ENCODE data around the gene RNF223.
"Not testable (repeated sequence)": the region's sequence is repeated elsewhere in the genome, so short reads cannot be mapped to it uniquely, and the experiment has no call there.

RNF223 gene

DNA sequence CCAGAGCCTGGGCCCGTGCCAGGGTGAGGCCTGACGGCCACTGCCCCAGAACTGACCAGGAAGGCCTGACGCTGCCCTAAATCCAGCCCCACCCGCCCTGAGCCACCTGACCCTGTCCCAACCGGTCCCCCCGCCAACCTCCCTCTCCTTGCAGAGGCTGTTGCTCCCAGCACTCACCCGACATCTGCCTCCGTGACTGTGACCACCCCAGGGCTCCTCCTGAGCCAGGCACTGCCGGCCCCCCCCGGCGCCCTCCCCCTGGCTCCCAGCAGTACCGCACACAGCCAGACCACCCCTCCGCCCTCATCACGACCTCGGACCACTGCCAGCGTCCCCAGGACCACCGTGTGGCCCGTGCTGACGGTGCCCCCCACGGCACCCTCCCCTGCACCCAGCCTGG lies 27.9 kb downstream of the RNF223 start:
- DNase-seq (ENCODE audit: low read depth in 2 of 2), result no peak

DNA sequence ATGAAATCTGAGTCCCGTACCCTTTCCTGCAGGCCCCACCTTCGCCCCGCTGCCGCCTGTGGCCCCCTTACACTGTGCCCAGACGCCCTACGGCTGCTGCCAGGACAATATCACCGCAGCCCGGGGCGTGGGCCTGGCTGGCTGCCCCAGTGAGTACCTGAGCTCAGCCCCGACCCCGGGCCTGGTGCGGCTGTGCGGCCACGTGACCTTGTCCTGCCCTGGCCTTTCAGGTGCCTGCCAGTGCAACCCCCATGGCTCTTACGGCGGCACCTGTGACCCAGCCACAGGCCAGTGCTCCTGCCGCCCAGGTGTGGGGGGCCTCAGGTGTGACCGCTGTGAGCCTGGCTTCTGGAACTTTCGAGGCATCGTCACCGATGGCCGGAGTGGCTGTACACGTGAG lies 29.0 kb downstream of the RNF223 start:
- no peak for DNase-seq (ENCODE audit: low read depth in 2 of 2)

DNA sequence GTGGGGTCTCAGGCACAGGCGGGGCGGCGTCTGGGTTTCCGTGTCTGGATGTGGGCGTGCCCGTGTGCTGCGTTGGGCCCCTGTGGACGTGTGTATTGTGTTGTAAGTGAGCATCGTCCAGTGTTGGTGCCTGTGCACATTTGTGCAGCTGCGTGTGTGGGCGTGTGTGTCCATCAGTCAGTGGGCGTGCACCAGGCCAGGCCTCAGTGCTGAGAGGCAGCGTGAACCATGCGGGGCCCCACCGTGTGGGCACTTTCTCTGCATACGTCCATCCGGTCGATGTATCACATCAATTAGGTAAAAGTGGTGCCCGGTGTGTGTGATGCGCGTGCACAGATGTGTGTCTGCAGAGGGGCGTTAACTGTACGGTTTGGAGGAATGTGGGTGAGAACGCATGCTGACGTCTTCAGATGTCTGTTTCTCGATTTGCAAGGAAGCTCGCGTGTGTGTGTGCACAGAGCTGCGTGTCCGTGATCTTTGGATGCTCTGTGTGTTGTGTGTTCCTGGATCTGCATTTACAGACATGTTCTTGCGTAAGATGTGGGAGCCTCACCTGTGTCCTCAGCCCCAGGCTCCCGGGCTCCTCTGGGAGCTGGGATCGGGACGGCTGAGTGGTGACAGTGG lies 29.5 kb downstream of the RNF223 start:
- DNase-seq (ENCODE audit: low read depth in 2 of 2), result no peak

DNA sequence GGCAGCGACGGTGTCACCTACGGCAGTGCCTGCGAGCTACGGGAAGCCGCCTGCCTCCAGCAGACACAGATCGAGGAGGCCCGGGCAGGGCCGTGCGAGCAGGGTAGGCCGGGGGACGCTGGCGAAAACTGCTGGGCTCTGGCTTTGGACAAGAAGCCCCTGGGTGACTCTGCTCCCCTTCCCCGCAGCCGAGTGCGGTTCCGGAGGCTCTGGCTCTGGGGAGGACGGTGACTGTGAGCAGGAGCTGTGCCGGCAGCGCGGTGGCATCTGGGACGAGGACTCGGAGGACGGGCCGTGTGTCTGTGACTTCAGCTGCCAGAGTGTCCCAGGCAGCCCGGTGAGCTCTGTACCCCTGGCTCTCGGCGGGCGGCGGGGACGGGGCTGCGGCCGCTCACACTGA lies 30.2 kb downstream of the RNF223 start:
- no peak for DNase-seq (ENCODE audit: low read depth in 2 of 2)

DNA sequence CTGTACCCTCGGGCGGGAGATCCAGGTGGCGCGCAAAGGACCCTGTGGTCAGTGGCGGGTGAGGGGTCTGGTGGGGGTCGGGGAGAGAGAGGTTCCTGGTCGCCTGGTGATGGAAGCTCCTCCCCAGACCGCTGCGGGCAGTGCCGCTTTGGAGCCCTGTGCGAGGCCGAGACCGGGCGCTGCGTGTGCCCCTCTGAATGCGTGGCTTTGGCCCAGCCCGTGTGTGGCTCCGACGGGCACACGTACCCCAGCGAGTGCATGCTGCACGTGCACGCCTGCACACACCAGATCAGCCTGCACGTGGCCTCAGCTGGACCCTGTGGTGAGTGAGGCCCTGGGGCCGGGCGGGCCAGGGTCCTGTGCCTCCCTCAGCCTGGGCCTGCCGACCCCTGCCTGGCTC lies 30.7 kb downstream of the RNF223 start:
- DNase-seq (ENCODE audit: low read depth in 2 of 2), result no peak

DNA sequence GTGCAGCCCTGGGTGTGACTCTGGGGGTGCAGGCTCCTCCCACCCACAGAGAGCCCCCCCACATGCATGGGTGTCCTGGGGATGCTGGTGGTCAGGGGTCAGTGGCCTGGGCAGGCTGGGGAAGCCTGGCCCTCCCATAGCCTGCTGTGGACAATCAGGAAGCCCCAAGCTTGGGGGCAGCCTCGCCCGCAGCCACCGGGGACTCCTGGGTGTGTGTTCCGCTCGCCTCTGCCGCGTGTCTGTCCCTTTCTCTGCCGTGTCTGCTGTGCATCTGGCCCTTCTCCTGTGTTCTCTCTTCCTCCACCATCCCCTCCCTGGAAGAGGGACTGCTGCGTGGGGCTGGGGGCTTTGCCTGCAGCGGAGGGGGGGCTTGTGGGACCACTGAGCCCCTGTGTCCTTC lies 31.3 kb downstream of the RNF223 start:
- no peak for DNase-seq (ENCODE audit: low read depth in 2 of 2)

DNA sequence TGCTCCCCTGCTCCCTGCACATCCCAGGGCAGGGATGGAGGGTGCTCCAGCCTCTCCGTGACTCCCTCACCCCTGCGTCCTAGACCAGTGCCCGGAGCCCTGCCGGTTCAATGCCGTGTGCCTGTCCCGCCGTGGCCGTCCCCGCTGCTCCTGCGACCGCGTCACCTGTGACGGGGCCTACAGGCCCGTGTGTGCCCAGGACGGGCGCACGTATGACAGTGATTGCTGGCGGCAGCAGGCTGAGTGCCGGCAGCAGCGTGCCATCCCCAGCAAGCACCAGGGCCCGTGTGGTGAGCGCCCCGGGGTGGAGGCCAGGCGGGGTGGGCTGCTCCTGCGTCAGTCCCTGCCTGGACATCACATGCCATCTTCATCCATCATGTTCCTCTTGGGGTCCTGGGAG lies 32.2 kb downstream of the RNF223 start:
- no peak for DNase-seq (ENCODE audit: low read depth in 2 of 2)

DNA sequence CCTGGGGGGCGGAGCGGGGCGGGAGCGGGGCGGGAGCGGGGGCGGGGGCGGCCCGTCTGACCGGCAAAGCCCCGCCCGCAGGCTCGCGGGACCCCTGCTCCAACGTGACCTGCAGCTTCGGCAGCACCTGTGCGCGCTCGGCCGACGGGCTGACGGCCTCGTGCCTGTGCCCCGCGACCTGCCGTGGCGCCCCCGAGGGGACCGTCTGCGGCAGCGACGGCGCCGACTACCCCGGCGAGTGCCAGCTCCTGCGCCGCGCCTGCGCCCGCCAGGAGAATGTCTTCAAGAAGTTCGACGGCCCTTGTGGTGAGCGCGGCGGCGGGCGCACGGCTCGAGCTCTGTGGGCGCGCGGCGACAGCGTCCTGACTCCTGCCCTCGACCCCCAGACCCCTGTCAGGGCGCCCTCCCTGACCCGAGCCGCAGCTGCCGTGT lies 33.0 kb downstream of the RNF223 start:
- no peak for DNase-seq (ENCODE audit: low read depth in 2 of 2)

DNA sequence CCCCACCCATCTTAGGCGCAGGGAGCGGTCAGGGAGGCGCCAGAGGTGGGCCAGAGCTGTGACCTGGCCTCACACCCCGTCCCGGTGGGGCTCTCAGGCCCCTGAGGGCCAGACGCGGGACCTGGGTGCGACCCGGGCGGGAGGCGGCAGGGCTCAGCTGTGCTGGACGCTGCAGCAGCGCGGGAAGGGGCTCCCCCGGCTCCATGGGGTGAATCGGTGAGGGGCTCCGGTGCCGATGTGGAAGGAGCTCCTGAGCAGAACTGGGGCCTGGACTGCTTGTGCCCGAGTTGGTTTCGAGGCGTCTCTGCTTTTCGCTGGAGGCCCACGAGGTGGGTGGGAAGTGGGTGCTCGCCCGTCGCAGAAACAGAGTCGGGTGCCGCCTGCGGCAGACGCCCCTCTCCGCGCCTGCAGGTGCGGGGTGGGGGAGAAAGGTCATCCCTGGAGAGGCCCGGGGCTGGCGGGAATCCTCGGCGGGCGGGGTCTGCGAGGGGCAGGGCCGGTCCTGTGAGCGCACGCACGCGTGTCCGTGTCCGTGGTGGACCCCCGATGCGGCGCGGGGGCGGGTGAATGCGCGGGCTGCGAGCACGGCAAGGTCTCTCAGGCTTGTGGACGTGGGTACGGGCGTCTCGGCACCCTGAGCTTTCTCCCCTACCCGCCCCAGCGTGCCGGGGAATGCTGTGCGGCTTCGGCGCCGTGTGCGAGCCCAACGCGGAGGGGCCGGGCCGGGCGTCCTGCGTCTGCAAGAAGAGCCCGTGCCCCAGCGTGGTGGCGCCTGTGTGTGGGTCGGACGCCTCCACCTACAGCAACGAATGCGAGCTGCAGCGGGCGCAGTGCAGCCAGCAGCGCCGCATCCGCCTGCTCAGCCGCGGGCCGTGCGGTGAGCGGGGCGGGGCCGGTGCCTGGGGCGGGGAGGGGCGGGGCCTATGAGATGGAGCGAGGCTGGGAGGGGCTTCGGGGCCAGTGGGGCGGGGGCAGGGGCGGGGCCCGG lies 33.8 kb downstream of the RNF223 start:
- peak; percentile 66 to 73 for DNase-seq (ENCODE audit: low read depth in 2 of 2)

DNA sequence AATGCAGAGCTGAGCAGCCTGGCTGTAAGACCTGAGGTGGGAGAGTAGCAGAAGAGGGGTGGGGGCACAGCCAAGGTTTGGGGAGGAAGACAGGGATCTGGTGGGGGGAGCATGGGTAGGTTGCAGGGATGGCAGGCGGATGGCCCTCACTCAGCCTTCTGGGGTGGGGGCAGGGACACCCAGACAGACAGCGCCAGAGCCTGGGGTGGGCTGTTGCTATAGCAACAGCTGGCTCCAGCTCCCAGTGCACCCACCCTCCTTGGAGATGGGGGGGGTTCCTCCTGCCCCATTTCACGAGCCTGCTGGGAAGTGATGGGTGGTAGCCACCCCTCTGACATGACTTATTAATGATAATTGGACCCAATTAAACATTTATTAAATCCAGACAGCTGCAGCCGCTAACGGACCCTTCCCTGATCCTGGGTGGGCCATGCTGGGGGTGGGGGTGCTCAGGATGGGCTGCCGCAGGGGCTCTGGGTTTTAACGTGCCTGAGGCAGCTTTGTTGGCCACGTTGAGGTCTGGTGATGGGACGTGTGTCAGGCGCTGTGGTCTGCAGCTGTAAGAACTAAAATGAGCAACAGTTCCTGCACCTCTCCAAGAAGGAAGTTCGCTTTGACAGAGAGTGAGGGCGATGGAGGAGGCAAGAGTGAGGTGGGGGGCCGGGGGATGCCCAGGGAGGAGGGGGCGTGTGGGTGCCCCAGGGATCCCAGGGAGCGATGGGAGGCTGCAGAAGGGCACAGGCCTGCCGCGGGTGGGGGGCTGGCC lies 34.8 kb downstream of the RNF223 start:
- DNase-seq (ENCODE audit: low read depth in 2 of 2), result no peak

DNA sequence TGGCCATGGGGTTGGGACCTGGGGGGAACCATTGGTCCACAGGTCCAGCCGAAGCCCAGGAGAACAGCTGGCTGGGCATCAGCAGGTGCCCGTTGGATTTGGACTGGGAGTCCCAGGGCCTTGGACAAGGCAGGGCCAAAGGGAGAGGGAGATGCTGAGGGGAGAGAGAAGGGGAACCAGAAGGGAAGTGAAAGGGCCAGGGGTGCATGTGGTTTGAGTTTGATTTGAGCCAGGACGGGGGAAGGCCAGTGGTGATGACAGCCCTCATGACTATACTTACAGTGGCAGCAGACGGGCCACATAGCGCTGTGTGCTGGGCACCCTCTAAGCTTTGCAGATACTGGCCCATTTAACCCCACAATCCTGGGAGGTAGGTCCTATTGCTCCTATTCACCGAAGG lies 35.4 kb downstream of the RNF223 start:
- DNase-seq (ENCODE audit: low read depth in 2 of 2), result no peak

DNA sequence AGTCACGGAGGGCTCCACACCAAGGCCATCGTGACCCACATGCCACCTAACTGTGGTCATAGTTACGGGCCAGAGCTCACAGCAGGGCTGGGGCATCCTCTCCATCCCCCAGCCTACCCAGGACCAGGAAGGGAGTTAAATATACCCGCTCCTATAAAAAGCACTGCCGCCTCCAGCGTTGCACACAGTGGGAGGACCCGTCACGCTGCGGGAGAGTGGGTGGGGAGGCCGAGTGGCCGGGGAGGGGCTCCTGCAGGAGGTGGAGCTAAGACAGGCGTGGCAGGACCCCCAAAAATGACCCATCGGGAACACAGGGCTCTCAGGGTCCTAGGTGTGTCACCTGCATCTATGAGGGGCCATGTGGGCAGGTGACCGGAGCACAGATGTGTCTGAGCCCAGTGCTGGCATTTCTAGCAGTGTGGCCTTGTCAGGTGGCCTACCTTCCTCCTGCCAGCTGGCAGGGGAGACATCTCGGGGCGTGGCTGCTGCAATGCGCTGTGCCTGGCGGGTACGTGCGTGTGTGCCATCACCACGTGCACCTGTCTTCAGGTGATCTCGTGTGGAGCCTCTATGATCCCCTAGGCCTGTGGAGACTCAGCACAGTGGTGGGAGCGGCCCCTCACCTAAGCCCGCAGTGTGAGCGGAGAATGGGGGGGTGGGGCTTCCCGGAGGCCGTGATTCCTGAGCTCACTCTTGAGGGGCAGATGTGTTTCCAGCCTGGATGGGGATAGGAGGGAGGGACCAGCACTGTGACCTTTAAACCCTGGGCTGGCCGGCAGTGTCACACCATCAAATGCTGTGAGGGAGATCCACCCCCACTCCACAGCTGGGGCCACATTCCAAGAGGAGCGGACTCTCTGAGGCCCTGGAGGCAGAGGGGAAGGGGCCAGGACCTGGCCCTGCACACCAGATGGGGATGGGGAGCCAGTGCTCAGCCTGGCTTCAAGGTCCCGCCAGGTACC lies 36.5 kb downstream of the RNF223 start:
- no peak for DNase-seq (ENCODE audit: low read depth in 2 of 2)

DNA sequence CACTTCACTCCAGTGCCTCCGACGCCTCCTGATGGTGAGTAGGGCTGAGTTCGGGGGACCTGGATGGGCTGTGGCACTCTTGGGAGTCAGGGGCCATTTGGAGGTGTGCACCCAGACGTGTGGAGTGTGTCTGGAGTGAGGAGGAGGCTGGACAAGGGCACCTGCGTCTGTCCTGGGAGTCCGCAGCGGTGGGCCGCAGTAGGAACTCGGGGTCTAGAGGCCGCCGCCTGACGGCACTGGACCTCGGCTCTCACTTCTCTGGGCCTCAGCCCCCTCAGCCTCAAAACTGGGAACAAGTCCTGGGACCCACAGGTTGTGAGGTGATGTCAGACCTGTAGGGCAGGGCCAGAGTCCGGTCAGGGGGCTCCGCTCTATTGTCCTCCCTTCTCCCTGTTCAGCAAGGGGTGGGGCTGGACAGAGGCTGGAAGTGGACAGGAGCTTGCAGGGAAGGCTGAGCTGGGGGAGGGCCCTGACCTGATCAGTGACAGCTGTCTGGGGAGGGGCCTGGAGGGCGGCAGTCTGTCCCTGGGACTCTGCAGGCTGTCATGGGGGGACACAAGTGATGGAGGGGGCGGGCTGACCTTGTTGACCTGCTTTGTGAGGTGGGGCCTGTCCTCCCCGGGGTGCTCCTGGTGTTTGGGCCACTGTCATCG lies 38.7 kb downstream of the RNF223 start:
- no peak for DNase-seq (ENCODE audit: low read depth in 2 of 2)

DNA sequence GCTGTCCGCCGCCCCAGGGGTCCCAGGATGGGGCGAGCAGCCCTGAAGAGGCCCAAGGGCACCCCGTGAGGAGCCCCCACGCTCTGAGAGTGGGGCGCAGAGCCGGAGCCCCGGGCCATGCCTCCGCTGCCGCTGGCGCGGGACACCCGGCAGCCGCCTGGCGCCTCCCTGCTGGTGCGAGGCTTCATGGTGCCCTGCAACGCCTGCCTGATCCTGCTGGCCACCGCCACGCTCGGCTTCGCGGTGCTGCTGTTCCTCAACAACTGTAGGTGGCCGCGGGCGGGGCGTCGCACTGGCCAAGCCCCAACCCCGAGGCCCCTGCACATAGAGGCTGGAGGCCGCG lies 39.7 kb downstream of the RNF223 start:
- no peak for DNase-seq (ENCODE audit: low read depth in 2 of 2)

DNA sequence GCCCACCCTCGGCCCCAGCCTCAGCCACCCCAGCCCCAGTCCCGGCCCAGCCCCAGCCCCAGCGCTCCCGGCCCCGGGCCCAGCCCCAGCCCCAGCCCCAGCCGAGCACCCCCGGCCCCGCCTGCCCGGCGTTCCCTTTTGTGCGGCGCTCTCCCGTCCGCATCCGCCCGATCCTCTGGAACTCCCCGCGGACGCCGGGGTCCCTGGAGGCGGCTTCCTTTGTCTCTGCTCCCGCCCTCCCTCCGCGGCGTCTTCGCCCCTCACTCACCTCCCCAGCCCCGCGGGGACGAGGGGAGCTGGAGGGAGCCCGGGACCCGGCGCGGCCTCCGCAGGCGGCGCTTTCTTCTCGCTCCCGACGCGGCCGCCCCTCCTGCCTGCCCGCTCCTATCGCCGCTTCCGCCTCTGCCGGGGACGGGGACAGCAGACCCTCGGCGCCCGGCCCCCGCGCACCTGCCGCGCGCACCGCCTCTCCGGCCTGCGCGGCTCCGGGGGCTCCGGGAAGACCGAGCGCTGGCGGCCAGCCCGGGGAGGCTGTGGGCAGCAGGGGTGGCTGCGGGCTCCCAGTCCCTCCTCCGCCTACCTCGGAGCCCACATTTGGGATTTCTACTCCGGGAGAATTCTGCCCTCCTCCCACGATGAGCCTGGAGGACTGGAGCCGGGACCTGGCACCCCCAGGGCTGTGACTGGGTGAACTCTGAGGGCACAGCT lies 40.2 kb downstream of the RNF223 start:
- no peak for DNase-seq (ENCODE audit: low read depth in 2 of 2)

DNA sequence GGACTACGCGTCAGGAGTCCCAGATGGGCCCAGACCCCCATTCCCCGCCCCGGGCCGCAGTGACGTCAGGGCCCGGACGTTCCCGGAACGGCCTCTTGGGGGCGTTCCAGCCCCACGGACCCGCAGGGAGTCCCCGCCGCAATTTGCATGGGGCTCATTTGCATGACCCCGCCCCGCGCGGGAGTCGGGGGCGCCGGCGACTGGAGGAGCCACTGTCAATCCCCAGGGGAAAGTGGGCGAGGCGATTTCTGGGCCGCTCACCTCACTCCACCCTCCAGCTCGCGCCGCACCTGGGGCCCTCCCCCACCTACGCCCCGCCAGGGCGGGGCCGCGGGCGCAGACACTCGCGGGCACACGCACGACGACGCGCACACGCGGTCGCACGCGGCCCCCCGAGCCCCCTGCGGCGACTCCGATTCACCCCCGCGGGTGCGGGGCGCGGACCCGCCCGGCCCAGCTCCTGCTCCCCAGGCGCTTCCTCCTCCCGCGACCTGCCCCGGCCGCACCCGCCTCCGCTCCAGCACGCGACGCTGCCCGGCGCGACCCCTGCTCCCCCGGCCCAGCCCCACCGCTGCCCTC lies 41.0 kb downstream of the RNF223 start:
- DNase-seq (ENCODE audit: low read depth in 2 of 2), result peak; percentile 87 to 93

DNA sequence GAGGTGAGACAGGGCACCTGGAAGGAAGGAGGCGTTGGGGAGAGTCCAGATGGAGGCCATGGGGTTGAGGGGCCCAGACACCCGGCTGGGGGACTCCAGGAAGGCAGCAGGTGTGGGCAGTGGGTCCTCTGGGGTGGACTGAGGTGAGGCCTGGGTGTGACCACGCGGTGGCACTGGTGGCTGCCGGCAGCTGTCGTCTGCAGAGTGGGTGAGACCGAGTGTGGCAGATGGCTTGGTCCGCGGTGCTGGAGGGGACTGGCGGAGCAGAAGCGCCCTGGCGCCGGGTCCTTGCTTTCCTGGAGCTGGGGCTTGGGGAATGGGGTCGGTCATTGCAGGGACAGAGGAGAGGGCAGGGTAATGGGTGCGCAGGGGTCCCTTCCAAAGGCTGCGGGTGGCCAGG lies 41.7 kb downstream of the RNF223 start:
- DNase-seq (ENCODE audit: low read depth in 2 of 2), result no peak

DNA sequence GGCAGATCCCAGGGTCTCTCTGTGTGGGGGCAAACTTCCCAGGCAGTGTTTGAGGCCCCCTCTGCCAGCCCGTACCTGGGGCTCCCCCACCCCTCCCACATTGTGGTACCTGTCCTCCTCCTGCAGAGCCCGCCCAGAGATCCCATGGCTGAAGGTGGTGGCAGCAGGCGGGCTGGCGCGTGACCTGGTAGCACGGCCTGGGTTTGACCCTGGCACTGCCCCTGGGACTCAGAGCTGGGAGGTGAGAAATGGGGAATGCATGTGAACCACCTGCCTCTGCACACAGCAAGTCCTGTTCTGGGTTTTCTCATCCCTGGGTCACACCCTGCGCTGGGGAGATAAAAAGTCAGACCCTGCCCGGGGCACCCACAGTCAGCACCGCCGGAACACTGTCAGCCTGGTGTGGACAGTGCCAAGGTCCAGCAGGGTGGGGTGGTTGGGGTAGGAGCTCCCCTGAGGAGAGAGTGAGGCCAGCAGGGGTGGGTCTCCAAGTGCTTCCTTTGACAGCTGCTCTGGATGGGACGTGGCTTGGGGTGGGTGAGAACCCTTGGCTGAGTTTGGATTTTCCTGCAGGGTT lies 42.4 kb downstream of the RNF223 start:
- DNase-seq (ENCODE audit: low read depth in 2 of 2), result no peak

DNA sequence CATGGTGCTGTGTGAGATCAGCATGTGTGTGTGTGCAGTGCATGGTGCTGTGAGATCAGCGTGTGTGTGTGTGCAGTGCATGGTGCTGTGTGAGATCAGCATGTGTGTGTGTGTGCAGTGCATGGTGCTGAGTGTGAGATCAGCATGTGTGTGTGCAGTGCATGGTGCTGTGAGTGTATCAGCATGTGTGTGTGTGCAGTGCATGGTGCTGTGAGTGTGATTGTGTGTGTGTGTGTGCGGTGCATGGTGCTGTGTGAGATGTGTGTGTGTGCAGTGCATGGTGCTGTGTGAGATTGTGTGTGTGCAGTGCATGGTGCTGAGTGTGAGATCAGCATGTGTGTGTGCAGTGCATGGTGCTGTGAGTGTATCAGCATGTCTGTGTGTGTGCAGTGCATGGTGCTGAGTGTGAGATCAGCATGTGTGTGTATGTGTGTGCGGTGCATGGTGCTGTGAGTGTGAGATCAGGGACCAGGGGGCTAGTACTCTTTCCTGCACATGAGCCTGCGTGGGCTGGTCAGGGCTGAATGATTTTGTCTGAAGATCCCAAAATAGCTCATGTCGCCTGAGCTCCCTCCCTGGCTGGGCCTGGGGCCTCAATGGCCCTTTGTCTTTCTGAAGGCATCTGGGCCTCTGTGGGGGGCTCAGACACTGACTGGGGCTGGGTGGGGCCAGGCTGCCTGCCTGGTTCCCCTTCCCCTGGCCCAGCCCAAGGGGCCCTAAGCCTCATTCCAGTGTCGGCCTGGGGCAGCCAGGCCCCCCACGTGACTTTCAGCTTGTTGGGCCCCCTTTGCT lies 43.0 kb downstream of the RNF223 start:
- DNase-seq (ENCODE audit: low read depth in 2 of 2), result not testable (repeated sequence)

Measured in stimulated activated CD8-positive, alpha-beta memory T cell treated with anti-CD3 and anti-CD28 coated beads, Interleukin-2, amount 100 ng/mL, for 48 hours (primary cell).